GM23338 (cell line): ENCODE results near the gene ALDH16A1. TPM values are rescaled to one million over a fixed set of nuclear protein-coding genes. Genes with fewer than 3 reads are reported as not detected.

Experiments
- ATAC-seq: fragments of 200-7000 bp; cut with Tn5 transposase; 3 replicates; pipeline ENCODE4 v1.9.1; 2020
- DNase-seq: peaks from one replicate; pipeline ENCODE4 v3.0.0-alpha.2; 2015; ENCODE audit warnings: low spot score
- H2AFZ ChIP-seq: fragments of 200-600 bp; sonication (generic); 2 replicates; pipeline ENCODE4 v1.8.0; 2016; ENCODE audit warnings: antibody characterized with exemption, mild to moderate bottlenecking, moderate library complexity
- H3F3A ChIP-seq: fragments of 200-600 bp; sonication (generic); replicated peaks from 2 replicates; pipeline ENCODE4 v1.8.0; 2017; ENCODE audit warnings: antibody characterized with exemption, mixed run types, low read depth
- H3K27ac ChIP-seq: fragments of 200-600 bp; sonication (generic); 2 replicates; pipeline ENCODE4 v1.6.1; 2016; ENCODE audit warnings: low read depth
- H3K27me3 ChIP-seq: fragments of 200-600 bp; sonication (generic); 2 replicates; pipeline ENCODE4 v1.8.0; 2016; ENCODE audit warnings: mild to moderate bottlenecking, mixed run types, moderate library complexity; ENCODE audit not compliant: insufficient read depth
- H3K36me3 ChIP-seq: fragments of 200-600 bp; sonication (generic); 2 replicates; pipeline ENCODE4 v1.8.0; 2016; ENCODE audit warnings: mild to moderate bottlenecking; ENCODE audit not compliant: insufficient read depth
- H3K4me1 ChIP-seq: fragments of 200-600 bp; sonication (generic); 2 replicates; pipeline ENCODE4 v1.8.0; 2016; ENCODE audit warnings: mild to moderate bottlenecking, moderate library complexity; ENCODE audit not compliant: insufficient read depth
- H3K4me2 ChIP-seq: fragments of 200-600 bp; sonication (generic); 2 replicates; pipeline ENCODE4 v1.7.1; 2017; ENCODE audit warnings: mixed run types
- H3K4me3 ChIP-seq: fragments of 200-600 bp; sonication (generic); 2 replicates; pipeline ENCODE4 v1.6.1; 2016; ENCODE audit warnings: mixed run types
- H3K79me2 ChIP-seq: fragments of 200-600 bp; sonication (generic); replicated peaks from 2 replicates; pipeline ENCODE4 v1.8.0; 2017; ENCODE audit warnings: mild to moderate bottlenecking; ENCODE audit not compliant: insufficient read depth
- H3K9me2 ChIP-seq: fragments of 200-600 bp; sonication (generic); 2 replicates; pipeline ENCODE4 v1.8.0; 2017; ENCODE audit not compliant: insufficient read depth
- H4K20me1 ChIP-seq: fragments of 200-600 bp; sonication (generic); replicated peaks from 2 replicates; pipeline ENCODE4 v1.8.0; 2017; ENCODE audit warnings: mild to moderate bottlenecking; ENCODE audit not compliant: insufficient read depth
- H3K27ac Mint-ChIP-seq: 2 replicates; pipeline ENCODE4 v1.8.0; 2020; ENCODE audit warnings: inconsistent platforms, mild to moderate bottlenecking, moderate library complexity, mixed read lengths
- H3K27me3 Mint-ChIP-seq: 3 replicates; pipeline ENCODE4 v1.8.0; 2022; ENCODE audit warnings: low read depth, mild to moderate bottlenecking, moderate library complexity, mixed read lengths, inconsistent platforms; ENCODE audit not compliant: insufficient read depth, poor library complexity
- H3K36me3 Mint-ChIP-seq: 3 replicates; pipeline ENCODE4 v1.8.0; 2021; ENCODE audit warnings: low read depth, mild to moderate bottlenecking, inconsistent platforms, moderate library complexity, mixed read lengths
- H3K4me1 Mint-ChIP-seq: 3 replicates; pipeline ENCODE4 v1.8.0; 2020; ENCODE audit warnings: mild to moderate bottlenecking, inconsistent platforms, mixed read lengths
- H3K4me3 Mint-ChIP-seq: 3 replicates; pipeline ENCODE4 v1.8.0; 2021; ENCODE audit warnings: moderate library complexity, mild to moderate bottlenecking, inconsistent platforms, mixed read lengths
- H3K9me3 Mint-ChIP-seq: 3 replicates; pipeline ENCODE4 v1.8.0; 2020; ENCODE audit warnings: moderate library complexity, mild to moderate bottlenecking, inconsistent platforms, mixed read lengths
- CTCF ChIP-seq, 2 experiments: fragments of 200-600 bp in 1 of 2; sonication (generic) in 1 of 2; conservative IDR thresholded peaks; 2 replicates each; pipeline versions ENCODE4 v1.5.1 to v1.6.1; 2016 to 2017; ENCODE audit warnings: antibody characterized with exemption in 2 of 2, low read depth in 2 of 2, mild to moderate bottlenecking in 2 of 2, moderate library complexity in 1 of 2
- EZH2 ChIP-seq: fragments of 200-600 bp; sonication (generic); IDR thresholded peaks from one replicate; pipeline ENCODE4 v1.8.0; 2017; ENCODE audit warnings: antibody characterized with exemption, mild to moderate bottlenecking, low read depth; ENCODE audit not compliant: unreplicated experiment
- EZH2phosphoT487 ChIP-seq: fragments of 200-600 bp; sonication (generic); IDR thresholded peaks from one replicate; pipeline ENCODE4 v1.8.1; 2018; ENCODE audit warnings: antibody characterized with exemption; ENCODE audit not compliant: unreplicated experiment
- JUNB ChIP-seq: IDR thresholded peaks from one replicate; pipeline ENCODE4 v1.6.1; 2016; ENCODE audit warnings: antibody characterized with exemption; ENCODE audit not compliant: unreplicated experiment
- NANOG ChIP-seq: IDR thresholded peaks from 2 replicates; pipeline ENCODE4 v1.6.1; 2016; ENCODE audit warnings: antibody characterized with exemption, borderline replicate concordance
- POLR2AphosphoS5 ChIP-seq: IDR thresholded peaks from 2 replicates; pipeline ENCODE4 v1.6.1; 2016; ENCODE audit warnings: antibody characterized with exemption, low read depth
- REST ChIP-seq: IDR thresholded peaks from one replicate; pipeline ENCODE4 v1.6.1; 2018; ENCODE audit warnings: antibody characterized with exemption; ENCODE audit not compliant: unreplicated experiment
- STAT1 ChIP-seq: IDR thresholded peaks from one replicate; pipeline ENCODE4 v1.6.1; 2016; ENCODE audit warnings: antibody characterized with exemption; ENCODE audit not compliant: unreplicated experiment
- ZNF114 ChIP-seq: fragments of 250-450 bp; sonication (Bioruptor Pico); IDR thresholded peaks from 2 replicates; pipeline ENCODE4 v1.5.0; 2020; ENCODE audit warnings: mild to moderate bottlenecking, moderate library complexity
- ZNF331 ChIP-seq: fragments of 250-450 bp; sonication (Bioruptor Pico); IDR thresholded peaks from 2 replicates; pipeline ENCODE4 v1.5.0; 2020; ENCODE audit warnings: low read depth, mild to moderate bottlenecking, moderate library complexity
- ZNF462 ChIP-seq: fragments of 250-450 bp; sonication (Bioruptor Pico); IDR thresholded peaks from 2 replicates; pipeline ENCODE4 v1.5.0; 2020; ENCODE audit warnings: mild to moderate bottlenecking, moderate library complexity
- polyA plus RNA-seq: library from polyadenylated mRNA; unstranded; fragments of >200 nt; fragmentation: Nextera tagmentation; extraction: Ambion mirVana; gene quantifications from 2 replicates; pipeline ENCODE4 v1.2.1, GENCODE V29; 2016
- total RNA-seq: library from RNA; depleted of rRNA; stranded (reverse); fragments of >200 nt; shearing (Covaris generic); gene quantifications from 2 replicates; pipeline ENCODE4 v1.2.3, GENCODE V29; 2014

The ALDH16A1 gene
- total and polyA plus RNA-seq, 2 experiments from 2014 or later: 16.8 to 57.3 TPM

GRCh38 chr19:49497789-49498103, 44.7 kb downstream of the ALDH16A1 start:
- Histone ChIP-seq H3K4me3 (peak overlapping the region; percentile 100), H2AFZ (no peak overlapping the region), H3K4me1 (peaks cover 42% of the 10 kb centered on the region), H3K27ac (peak overlapping the region; percentile 99), H3F3A (peaks cover 64% of the 10 kb centered on the region), H4K20me1 (peaks cover 19% of the 10 kb centered on the region), H3K27me3 (no peaks in the 10 kb centered on the region), H3K9me2 (no peaks in the 10 kb centered on the region), H3K36me3 (peaks cover 24% of the 10 kb centered on the region), H3K4me2 (peak overlapping the region; percentile 100), H3K79me2 (peaks cover 26% of the 10 kb centered on the region)
- Mint-ChIP-seq H3K9me3 (peaks cover 10% of the 10 kb centered on the region; the same call in 1 of the 3 replicates), H3K36me3 (peaks cover 52% of the 10 kb centered on the region), H3K27me3 (peaks cover 55% of the 10 kb centered on the region), H3K4me3 (peak overlapping the region; percentile 94), H3K4me1 (peaks cover 34% of the 10 kb centered on the region), H3K27ac (peak overlapping the region; percentile 98; the same call in 1 of the 2 replicates)
- DNase-seq (no peak), ATAC-seq (no peak)
- TF ChIP-seq ZNF114 (no peak), POLR2AphosphoS5 (peak; percentile 5; the same call in 1 of the 2 replicates)

- Mint-ChIP-seq H3K9me3 (peaks cover 6% of the 10 kb centered on the region; the same call in 1 of the 3 replicates), H3K27me3 (peaks cover 48% of the 10 kb centered on the region), H3K4me1 (peaks cover 34% of the 10 kb centered on the region), H3K4me3 (peak overlapping the region; percentile 94), H3K36me3 (peaks cover 45% of the 10 kb centered on the region), H3K27ac (no peak overlapping the region; the same call in none of the 2 replicates)
- H3K36me3 ChIP-seq: peaks cover 24% of the 10 kb centered on the region
- ATAC-seq: no peak
- H3K27me3 ChIP-seq: no peaks in the 10 kb centered on the region
- peak overlapping the region; percentile 99 for H3K27ac ChIP-seq
- H3K4me1 ChIP-seq: peaks cover 48% of the 10 kb centered on the region
- peaks cover 19% of the 10 kb centered on the region for H4K20me1 ChIP-seq
- no peak overlapping the region for H2AFZ ChIP-seq
- H3K4me3 ChIP-seq: peak overlapping the region; percentile 100
- H3K9me2 ChIP-seq: no peaks in the 10 kb centered on the region
- no peak for DNase-seq
- H3K79me2 ChIP-seq: peaks cover 26% of the 10 kb centered on the region
- H3F3A ChIP-seq: peaks cover 58% of the 10 kb centered on the region
- H3K4me2 ChIP-seq: peak overlapping the region; percentile 100; the same call in 1 of the 2 replicates
- TF ChIP-seq EZH2: no peak
- TF ChIP-seq REST: no peak
- no peak for TF ChIP-seq POLR2AphosphoS5
- no peak for TF ChIP-seq STAT1
- TF ChIP-seq CTCF (conservative IDR thresholded peaks at IDR 0.05; ENCODE audit: low read depth in 2 of 2): no peak
- no peak for TF ChIP-seq EZH2phosphoT487
- TF ChIP-seq ZNF462 (CRISPR knock-in tag): no peak
- TF ChIP-seq ZNF331 (CRISPR knock-in tag): no peak
- no peak for TF ChIP-seq NANOG
- no peak for TF ChIP-seq JUNB
- TF ChIP-seq ZNF114: no peak
These were observed 45.5 kb downstream of the ALDH16A1 start for GRCh38 chr19:49498475-49498874.
